Activated CD8-positive, alpha-beta T cell treated with anti-CD3 and anti-CD28 coated beads for 36 hours (primary cell): ENCODE measurements around the gene DGAT2. TPM values are rescaled to one million over a fixed set of nuclear protein-coding genes. Genes with fewer than 3 reads are reported as not detected.

Experiments used
- ATAC-seq: fragments of 200-7000 bp; cut with Tn5 transposase; one replicate; pipeline ENCODE4 v1.10.0; 2021; ENCODE audit warnings: mild to moderate bottlenecking, moderate library complexity
- CTCF ChIA-PET: fragments of 350-600 bp; sonication (Branson Sonifier 250); formaldehyde crosslinking; loops from one replicate; lab custom pipeline; 2021; ENCODE audit warnings: antibody characterized with exemption; lab: Charles Lee
- POLR2A ChIA-PET: fragments of 350-600 bp; sonication (Branson Sonifier 250); formaldehyde crosslinking; loops from one replicate; lab custom pipeline; 2021; ENCODE audit warnings: antibody characterized with exemption; lab: Charles Lee
- DNase-seq: peaks from one replicate; pipeline ENCODE4 v3.0.0-alpha.2; 2020
- H3K27ac Mint-ChIP-seq: one replicate; pipeline ENCODE4 v1.8.0; 2021; ENCODE audit warnings: mild to moderate bottlenecking, mixed read lengths
- H3K27me3 Mint-ChIP-seq: one replicate; pipeline ENCODE4 v1.8.0; 2021; ENCODE audit warnings: mixed read lengths
- H3K36me3 Mint-ChIP-seq: one replicate; pipeline ENCODE4 v1.8.0; 2021; ENCODE audit warnings: low read depth, mixed read lengths
- H3K4me1 Mint-ChIP-seq: one replicate; pipeline ENCODE4 v1.8.0; 2021; ENCODE audit warnings: low read depth, mixed read lengths
- H3K4me3 Mint-ChIP-seq: one replicate; pipeline ENCODE4 v1.8.0; 2021; ENCODE audit warnings: mild to moderate bottlenecking, moderate library complexity, mixed read lengths
- H3K9me3 Mint-ChIP-seq: one replicate; pipeline ENCODE4 v1.8.0; 2021; ENCODE audit warnings: mixed read lengths
- intact Hi-C: fragments of 100-400 bp; cut with micrococcal nuclease; formaldehyde crosslinking; loops from one replicate; pipeline ENCODE4 v1.10.0; 2022
- total RNA-seq, 2 experiments: library from RNA; stranded (reverse); gene quantifications; one replicate each; pipeline ENCODE4 v1.2.3, GENCODE V29; 2021
- TF ChIP-seq, protein P1 (sequence below): fragments of 200-600 bp; IDR thresholded peaks from one replicate; pipeline ENCODE4 v1.8.0; 2022; ENCODE audit warnings: antibody characterized with exemption, mild to moderate bottlenecking

Gene DGAT2
- total RNA-seq, 2 experiments from 2014 or later: 1.7 to 1.8 TPM

DNA sequence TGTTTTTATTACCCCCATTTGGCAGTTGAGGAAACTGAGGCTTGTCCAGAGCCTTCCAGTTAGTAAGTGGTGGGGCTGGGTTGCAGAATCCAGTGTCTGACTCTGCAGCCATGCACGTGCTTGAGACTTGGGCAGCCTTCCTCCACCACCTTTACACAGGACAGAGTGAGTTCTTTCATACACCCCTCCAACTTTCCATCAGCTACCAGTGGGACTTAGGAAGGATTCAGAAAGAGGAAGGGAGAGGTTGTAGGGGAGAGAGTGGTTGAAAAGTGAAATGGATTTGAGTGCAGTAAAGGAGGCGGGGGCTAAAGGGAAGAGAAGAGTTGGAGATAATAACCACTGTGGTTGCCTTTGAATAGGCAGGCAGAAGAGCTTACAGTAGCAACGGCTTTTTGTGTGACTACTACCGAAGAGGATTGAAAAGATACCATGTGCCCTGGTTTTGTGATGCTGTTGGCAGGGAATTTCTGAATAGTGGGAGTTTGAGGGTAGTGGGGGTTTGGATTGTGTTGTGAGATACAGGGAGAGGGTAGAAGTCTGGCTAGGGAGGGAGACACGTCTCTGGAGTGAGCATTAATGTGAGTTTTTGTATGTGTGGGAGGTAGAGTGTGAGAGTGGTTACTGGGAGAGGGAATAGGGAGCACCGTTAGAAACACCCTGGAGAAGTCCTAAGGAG, 48.1 kb downstream of the DGAT2 start:
- Mint-ChIP-seq H3K4me3 (no peak overlapping the region), H3K27ac (no peak overlapping the region), H3K4me1 (peaks cover 15% of the 10 kb centered on the region), H3K27me3 (no peaks in the 10 kb centered on the region), H3K36me3 (peaks cover 10% of the 10 kb centered on the region), H3K9me3 (no peaks in the 10 kb centered on the region)
- intact Hi-C loops: no loop called here
- no peak for ATAC-seq
- TF ChIP-seq, protein P1, sequence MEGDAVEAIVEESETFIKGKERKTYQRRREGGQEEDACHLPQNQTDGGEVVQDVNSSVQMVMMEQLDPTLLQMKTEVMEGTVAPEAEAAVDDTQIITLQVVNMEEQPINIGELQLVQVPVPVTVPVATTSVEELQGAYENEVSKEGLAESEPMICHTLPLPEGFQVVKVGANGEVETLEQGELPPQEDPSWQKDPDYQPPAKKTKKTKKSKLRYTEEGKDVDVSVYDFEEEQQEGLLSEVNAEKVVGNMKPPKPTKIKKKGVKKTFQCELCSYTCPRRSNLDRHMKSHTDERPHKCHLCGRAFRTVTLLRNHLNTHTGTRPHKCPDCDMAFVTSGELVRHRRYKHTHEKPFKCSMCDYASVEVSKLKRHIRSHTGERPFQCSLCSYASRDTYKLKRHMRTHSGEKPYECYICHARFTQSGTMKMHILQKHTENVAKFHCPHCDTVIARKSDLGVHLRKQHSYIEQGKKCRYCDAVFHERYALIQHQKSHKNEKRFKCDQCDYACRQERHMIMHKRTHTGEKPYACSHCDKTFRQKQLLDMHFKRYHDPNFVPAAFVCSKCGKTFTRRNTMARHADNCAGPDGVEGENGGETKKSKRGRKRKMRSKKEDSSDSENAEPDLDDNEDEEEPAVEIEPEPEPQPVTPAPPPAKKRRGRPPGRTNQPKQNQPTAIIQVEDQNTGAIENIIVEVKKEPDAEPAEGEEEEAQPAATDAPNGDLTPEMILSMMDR: no peak
- POLR2A ChIA-PET: interaction anchor here (0.6 to 1.3 kb wide), 2 partner anchors 10 to 57 kb away, joined by 4 to 5 read pairs; no protein-coding TSS in a partner anchor
- no peak for DNase-seq
- CTCF ChIA-PET: interaction anchor here (1.3 to 2.7 kb wide), 3 partner anchors 14 to 336 kb away, joined by 3 to 12 read pairs (median 3); no protein-coding TSS in a partner anchor

DNA sequence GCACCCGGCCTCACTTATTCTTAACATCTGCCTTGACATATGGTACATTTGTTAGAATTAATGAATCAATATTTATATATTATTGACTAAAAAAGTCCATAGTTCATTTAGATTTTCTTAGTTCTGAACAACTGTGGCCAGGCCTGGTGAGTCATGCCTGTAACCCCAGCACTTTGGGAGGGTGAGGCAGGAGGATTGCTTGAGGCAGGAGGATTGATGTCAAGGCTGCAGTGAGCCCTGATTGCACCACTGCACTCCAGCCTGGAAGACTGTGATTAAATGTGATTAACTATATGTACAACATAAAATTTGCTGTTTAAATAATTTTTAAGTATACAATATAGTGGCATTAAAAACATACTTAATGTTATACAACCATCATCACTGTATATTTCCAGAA, 52.1 kb downstream of the DGAT2 start:
- Mint-ChIP-seq H3K27ac (no peak overlapping the region), H3K9me3 (no peaks in the 10 kb centered on the region), H3K27me3 (no peaks in the 10 kb centered on the region), H3K36me3 (peaks cover 21% of the 10 kb centered on the region), H3K4me3 (no peak overlapping the region), H3K4me1 (peaks cover 29% of the 10 kb centered on the region)
- CTCF ChIA-PET: interaction anchor here (0.7 kb wide), 1 partner anchor 17 kb away, joined by 3 read pairs; no protein-coding TSS in a partner anchor
- POLR2A ChIA-PET: no interaction called here
- ATAC-seq (no peak), DNase-seq (no peak)
- TF ChIP-seq, protein P1: no peak
- intact Hi-C loops: no loop called here

DNA sequence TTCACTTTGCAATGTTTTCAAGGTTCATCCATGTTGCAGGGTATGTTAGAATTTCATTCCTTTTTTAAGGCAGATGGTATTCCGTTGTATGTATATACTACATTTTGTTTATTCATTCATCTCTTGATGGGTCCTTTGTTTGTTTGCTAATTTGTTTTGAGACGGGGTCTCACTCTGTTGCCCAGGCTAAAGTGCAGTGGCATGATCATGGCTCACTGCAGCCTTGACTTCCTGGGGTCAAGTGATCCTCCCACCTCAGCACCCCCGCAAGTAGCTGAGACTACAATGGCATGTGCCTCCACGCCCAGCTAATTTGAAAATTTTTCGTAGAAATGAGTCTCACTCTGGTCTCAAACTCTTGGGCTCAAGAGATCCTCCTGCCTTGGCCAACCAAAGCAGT, 52.6 kb downstream of the DGAT2 start:
- peaks cover 21% of the 10 kb centered on the region for H3K36me3 Mint-ChIP-seq
- ATAC-seq (no peak), DNase-seq (no peak)
- H3K4me3 Mint-ChIP-seq: no peak overlapping the region
- TF ChIP-seq, protein P1: no peak
- CTCF ChIA-PET: interaction anchor here (0.9 kb wide), 1 partner anchor 18 kb away, joined by 4 read pairs; no protein-coding TSS in a partner anchor
- H3K27ac Mint-ChIP-seq: no peak overlapping the region
- H3K9me3 Mint-ChIP-seq: no peaks in the 10 kb centered on the region
- POLR2A ChIA-PET: no interaction called here
- H3K27me3 Mint-ChIP-seq: no peaks in the 10 kb centered on the region
- intact Hi-C loops: no loop called here
- peaks cover 29% of the 10 kb centered on the region for H3K4me1 Mint-ChIP-seq

DNA sequence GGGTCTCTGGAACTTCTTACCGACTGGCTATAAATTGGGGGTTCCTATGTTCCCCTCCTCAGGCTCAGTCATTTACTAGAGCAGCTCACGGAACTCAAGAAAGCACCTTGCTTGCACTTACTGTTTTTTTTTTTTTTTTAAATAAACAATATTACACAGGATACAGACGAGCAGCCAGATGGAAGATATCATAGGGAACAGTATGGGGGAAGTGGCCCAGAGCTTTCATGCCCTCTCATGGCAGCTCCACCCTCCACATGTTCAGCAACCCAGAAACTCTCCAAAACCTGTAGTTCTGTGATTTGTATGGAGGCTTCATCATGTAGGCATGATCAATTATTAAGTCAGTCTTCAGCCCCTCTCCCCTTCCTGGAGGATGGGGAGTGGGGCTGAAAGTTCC, 54.0 kb downstream of the DGAT2 start:
- Mint-ChIP-seq H3K9me3 (no peaks in the 10 kb centered on the region), H3K4me3 (no peak overlapping the region), H3K36me3 (peaks cover 21% of the 10 kb centered on the region), H3K27ac (no peak overlapping the region), H3K27me3 (no peaks in the 10 kb centered on the region), H3K4me1 (peaks cover 33% of the 10 kb centered on the region)
- DNase-seq (no peak), ATAC-seq (no peak)
- CTCF ChIA-PET: interaction anchor here (0.8 to 1.4 kb wide), 2 partner anchors 20 to 45 kb away, joined by 3 to 4 read pairs; no protein-coding TSS in a partner anchor
- intact Hi-C loops: no loop called here
- TF ChIP-seq, protein P1: no peak
- POLR2A ChIA-PET: no interaction called here

DNA sequence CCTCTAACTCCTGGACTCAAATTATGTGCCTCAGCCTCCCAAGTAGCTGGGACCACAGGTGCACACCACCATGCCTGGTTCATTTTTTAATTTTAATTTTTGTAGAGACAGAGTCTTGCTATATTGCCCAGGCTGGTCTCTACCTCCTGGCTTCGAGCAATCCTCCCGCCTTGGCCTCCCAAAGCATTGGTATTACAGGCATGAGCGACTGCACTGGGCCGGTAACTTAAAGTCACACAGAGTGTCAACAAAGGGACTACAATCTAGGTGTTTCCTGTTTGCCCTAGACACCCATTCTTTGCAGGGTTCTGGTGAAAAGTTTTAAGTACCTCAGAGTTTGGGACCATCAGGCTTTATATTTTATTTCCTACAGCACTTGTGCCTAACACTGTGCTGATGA, 54.8 kb downstream of the DGAT2 start:
- Mint-ChIP-seq H3K36me3 (peaks cover 19% of the 10 kb centered on the region), H3K4me1 (peaks cover 29% of the 10 kb centered on the region), H3K27me3 (no peaks in the 10 kb centered on the region), H3K27ac (no peak overlapping the region), H3K4me3 (no peak overlapping the region), H3K9me3 (no peaks in the 10 kb centered on the region)
- no peak for DNase-seq
- CTCF ChIA-PET: interaction anchor here (0.8 to 3.2 kb wide), 3 partner anchors 21 to 45 kb away, joined by 3 to 9 read pairs (median 3); no protein-coding TSS in a partner anchor
- TF ChIP-seq, protein P1: no peak
- ATAC-seq: no peak
- POLR2A ChIA-PET: interaction anchor here (0.8 kb wide), 1 partner anchor 9 kb away, joined by 3 read pairs; no protein-coding TSS in a partner anchor
- intact Hi-C loops: no loop called here
